HG03469 (cell line): ENCODE data around the gene PREX1.

Source experiments
- ATAC-seq: cut with Tn5 transposase; IDR thresholded peaks from one replicate; pipeline ENCODE4 v1.9.1; 2021; ENCODE audit warnings: mild to moderate bottlenecking, moderate library complexity, moderate number of reproducible peaks; ENCODE audit not compliant: unreplicated experiment

The PREX1 gene

GRCh38 chr20:48686238-48687116, 141.3 kb downstream of the PREX1 start:
- no peak for ATAC-seq

GRCh38 chr20:48685300-48685699, 142.5 kb downstream of the PREX1 start:
- no peak for ATAC-seq

GRCh38 chr20:48684501-48685041, 143.2 kb downstream of the PREX1 start:
- no peak for ATAC-seq

GRCh38 chr20:48683467-48684175, 144.2 kb downstream of the PREX1 start:
- no peak for ATAC-seq

GRCh38 chr20:48682529-48683363, 145.1 kb downstream of the PREX1 start:
- no peak for ATAC-seq

GRCh38 chr20:48681873-48682426, 145.8 kb downstream of the PREX1 start:
- no peak for ATAC-seq

- no peak for ATAC-seq
Measured at GRCh38 chr20:48681201-48681872, 146.5 kb downstream of the PREX1 start.

GRCh38 chr20:48680650-48681049, 147.1 kb downstream of the PREX1 start:
- no peak for ATAC-seq

GRCh38 chr20:48679599-48679998, 148.2 kb downstream of the PREX1 start:
- no peak for ATAC-seq

GRCh38 chr20:48679011-48679410, 148.8 kb downstream of the PREX1 start:
- ATAC-seq: no peak

- no peak for ATAC-seq
Measured at GRCh38 chr20:48678421-48678820, 149.4 kb downstream of the PREX1 start.

- ATAC-seq: no peak
Measured at GRCh38 chr20:48676795-48677460, 150.9 kb downstream of the PREX1 start.

GRCh38 chr20:48676125-48676524, 151.7 kb downstream of the PREX1 start:
- ATAC-seq: no peak

- ATAC-seq: no peak
Measured at GRCh38 chr20:48674461-48674860, 153.3 kb downstream of the PREX1 start.

GRCh38 chr20:48673507-48673906, 154.3 kb downstream of the PREX1 start:
- no peak for ATAC-seq

GRCh38 chr20:48672324-48672723, 155.5 kb downstream of the PREX1 start:
- ATAC-seq: no peak

GRCh38 chr20:48671141-48671540, 156.7 kb downstream of the PREX1 start:
- no peak for ATAC-seq

- ATAC-seq: no peak
Measured at GRCh38 chr20:48669946-48670605, 157.7 kb downstream of the PREX1 start.

GRCh38 chr20:48668451-48668946, 159.3 kb downstream of the PREX1 start:
- ATAC-seq: no peak
